Vagina (tissue), 2 donors: ENCODE results near the gene DUSP5.
"Not testable (repeated sequence)": the region's sequence is repeated elsewhere in the genome, so short reads cannot be mapped to it uniquely, and the experiment has no call there.

ENCODE experiments used
- POLR2AphosphoS5 ChIP-seq, 2 donors: sonication (generic); formaldehyde crosslinking; IDR thresholded peaks; one replicate each; pipeline ENCODE4 v1.9.0; 2017; ENCODE audit warnings: antibody characterized with exemption in 2 of 2, mild to moderate bottlenecking in 2 of 2, low read depth in 1 of 2; ENCODE audit not compliant: insufficient read depth in 1 of 2
- TF ChIP-seq, protein P1 (sequence below), 3 experiments: fragments of 450-650 bp in 2 of 3; fragments of 200-600 bp in 1 of 3; sonication (generic) in 1 of 3; IDR thresholded peaks; one replicate each; pipeline ENCODE4 v1.5.1; 2017 to 2019; ENCODE audit warnings: antibody characterized with exemption in 3 of 3, mild to moderate bottlenecking in 2 of 3, moderate library complexity in 2 of 3

GRCh38 chr10:110468258-110468657 is 29.4 kb upstream of the DUSP5 start:
- TF ChIP-seq, protein P1, sequence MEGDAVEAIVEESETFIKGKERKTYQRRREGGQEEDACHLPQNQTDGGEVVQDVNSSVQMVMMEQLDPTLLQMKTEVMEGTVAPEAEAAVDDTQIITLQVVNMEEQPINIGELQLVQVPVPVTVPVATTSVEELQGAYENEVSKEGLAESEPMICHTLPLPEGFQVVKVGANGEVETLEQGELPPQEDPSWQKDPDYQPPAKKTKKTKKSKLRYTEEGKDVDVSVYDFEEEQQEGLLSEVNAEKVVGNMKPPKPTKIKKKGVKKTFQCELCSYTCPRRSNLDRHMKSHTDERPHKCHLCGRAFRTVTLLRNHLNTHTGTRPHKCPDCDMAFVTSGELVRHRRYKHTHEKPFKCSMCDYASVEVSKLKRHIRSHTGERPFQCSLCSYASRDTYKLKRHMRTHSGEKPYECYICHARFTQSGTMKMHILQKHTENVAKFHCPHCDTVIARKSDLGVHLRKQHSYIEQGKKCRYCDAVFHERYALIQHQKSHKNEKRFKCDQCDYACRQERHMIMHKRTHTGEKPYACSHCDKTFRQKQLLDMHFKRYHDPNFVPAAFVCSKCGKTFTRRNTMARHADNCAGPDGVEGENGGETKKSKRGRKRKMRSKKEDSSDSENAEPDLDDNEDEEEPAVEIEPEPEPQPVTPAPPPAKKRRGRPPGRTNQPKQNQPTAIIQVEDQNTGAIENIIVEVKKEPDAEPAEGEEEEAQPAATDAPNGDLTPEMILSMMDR (IDR thresholded peaks at IDR 0.05): not testable (repeated sequence)
- TF ChIP-seq POLR2AphosphoS5 (IDR thresholded peaks at IDR 0.05; ENCODE audit: insufficient read depth in 1 of 2, low read depth in 1 of 2): not testable (repeated sequence)
